Brain microvascular endothelial cell (primary cell): ENCODE results near the gene ZNF486.
"Not testable (repeated sequence)": the region's sequence is repeated elsewhere in the genome, so short reads cannot be mapped to it uniquely, and the experiment has no call there.

Experiments used
- DNase-seq: peaks from one replicate; pipeline ENCODE4 v3.0.0-alpha.2; 2020
- H3K27ac ChIP-seq: fragments of 250-450 bp; sonication (Bioruptor Pico); 2 replicates; pipeline ENCODE4 v1.5.1; 2020; ENCODE audit warnings: mild to moderate bottlenecking, moderate library complexity
- H3K27me3 ChIP-seq: fragments of 250-450 bp; sonication (Bioruptor Pico); replicated peaks from 2 replicates; pipeline ENCODE4 v1.5.1; 2020; ENCODE audit warnings: mild to moderate bottlenecking
- H3K36me3 ChIP-seq: fragments of 250-450 bp; sonication (Bioruptor Pico); replicated peaks from 2 replicates; pipeline ENCODE4 v1.5.1; 2020; ENCODE audit warnings: mild to moderate bottlenecking
- H3K4me3 ChIP-seq: 2 replicates; pipeline ENCODE4 v1.5.1; 2011; ENCODE audit warnings: low read depth, mild to moderate bottlenecking, control low read depth, low read length, moderate library complexity
- in situ Hi-C: cut with HindIII; loops from 2 replicates; pipeline ENCODE4 v1.10.0; 2017; ENCODE audit warnings: low sequenced_read_pairs, low pct_ligation_motif_present
- TF ChIP-seq, protein P1 (sequence below): IDR thresholded peaks from 2 replicates; pipeline ENCODE4 v1.5.1; 2011; ENCODE audit warnings: low read depth, mild to moderate bottlenecking, moderate library complexity, low read length, control low read depth, inconsistent platforms; ENCODE audit errors: missing control alignments

The ZNF486 gene

DNA sequence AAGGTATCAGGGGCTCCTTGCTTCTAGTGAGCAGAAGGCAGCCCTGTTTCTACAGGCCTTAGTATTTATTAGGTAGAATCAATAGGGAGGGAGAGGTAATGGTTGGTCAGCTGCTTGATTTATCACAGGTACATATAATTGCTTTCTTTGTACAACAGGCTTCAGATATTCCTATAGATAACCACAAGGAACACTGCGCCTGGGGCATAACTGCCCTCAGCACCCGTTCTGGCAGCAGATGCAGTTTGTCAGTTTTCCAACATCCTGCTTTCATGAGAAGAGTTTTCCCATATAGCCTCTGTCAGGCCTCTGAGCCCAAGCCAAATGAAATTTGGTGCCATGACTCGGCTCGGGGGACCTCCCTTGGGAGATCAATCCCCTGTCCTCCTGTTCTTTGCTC is 12.4 kb upstream of the ZNF486 start:
- Histone ChIP-seq H3K27ac (no peak overlapping the region), H3K4me3 (no peak overlapping the region), H3K27me3 (no peaks in the 10 kb centered on the region), H3K36me3 (no peaks in the 10 kb centered on the region)
- in situ Hi-C loops = no loop called here
- TF ChIP-seq, protein P1, sequence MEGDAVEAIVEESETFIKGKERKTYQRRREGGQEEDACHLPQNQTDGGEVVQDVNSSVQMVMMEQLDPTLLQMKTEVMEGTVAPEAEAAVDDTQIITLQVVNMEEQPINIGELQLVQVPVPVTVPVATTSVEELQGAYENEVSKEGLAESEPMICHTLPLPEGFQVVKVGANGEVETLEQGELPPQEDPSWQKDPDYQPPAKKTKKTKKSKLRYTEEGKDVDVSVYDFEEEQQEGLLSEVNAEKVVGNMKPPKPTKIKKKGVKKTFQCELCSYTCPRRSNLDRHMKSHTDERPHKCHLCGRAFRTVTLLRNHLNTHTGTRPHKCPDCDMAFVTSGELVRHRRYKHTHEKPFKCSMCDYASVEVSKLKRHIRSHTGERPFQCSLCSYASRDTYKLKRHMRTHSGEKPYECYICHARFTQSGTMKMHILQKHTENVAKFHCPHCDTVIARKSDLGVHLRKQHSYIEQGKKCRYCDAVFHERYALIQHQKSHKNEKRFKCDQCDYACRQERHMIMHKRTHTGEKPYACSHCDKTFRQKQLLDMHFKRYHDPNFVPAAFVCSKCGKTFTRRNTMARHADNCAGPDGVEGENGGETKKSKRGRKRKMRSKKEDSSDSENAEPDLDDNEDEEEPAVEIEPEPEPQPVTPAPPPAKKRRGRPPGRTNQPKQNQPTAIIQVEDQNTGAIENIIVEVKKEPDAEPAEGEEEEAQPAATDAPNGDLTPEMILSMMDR = no peak
- DNase-seq = no peak

DNA sequence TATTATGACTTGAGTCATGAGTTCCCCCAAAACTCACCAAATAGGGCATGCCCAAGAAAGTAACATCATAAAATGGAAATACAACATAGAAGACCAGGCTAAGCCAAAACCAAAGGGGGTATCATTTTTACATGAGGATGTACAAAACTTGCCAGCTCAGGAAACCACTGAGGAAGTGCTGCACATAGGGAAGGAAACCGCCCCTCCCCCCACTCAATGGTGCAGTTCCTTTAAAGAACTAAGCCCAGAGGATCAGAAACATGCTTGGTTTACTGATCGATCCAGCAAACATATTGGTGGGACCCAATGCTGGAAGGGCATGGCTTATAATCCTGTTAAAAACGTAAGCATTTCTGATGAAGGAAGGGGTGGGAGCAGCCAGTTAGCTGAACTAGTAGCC is 4.2 kb upstream of the ZNF486 start:
- Histone ChIP-seq H3K36me3 (no peaks in the 10 kb centered on the region), H3K4me3 (no peak overlapping the region), H3K27me3 (no peaks in the 10 kb centered on the region), H3K27ac (no peak overlapping the region)
- no peak for DNase-seq
- TF ChIP-seq, protein P1 = no peak
- in situ Hi-C loops = no loop called here

GRCh38 chr19:20164456-20164855 is 2.6 kb upstream of the ZNF486 start:
- no peak overlapping the region for H3K27ac ChIP-seq
- in situ Hi-C loops = no loop called here
- TF ChIP-seq, protein P1 = no peak
- H3K36me3 ChIP-seq = no peaks in the 10 kb centered on the region
- no peaks in the 10 kb centered on the region for H3K27me3 ChIP-seq
- DNase-seq = no peak
- no peak overlapping the region for H3K4me3 ChIP-seq

GRCh38 chr19:20165971-20166592 is 932 bp upstream of the ZNF486 start:
- Histone ChIP-seq H3K36me3 (peaks cover under 1% of the 10 kb centered on the region), H3K27ac (no peak overlapping the region), H3K27me3 (no peaks in the 10 kb centered on the region), H3K4me3 (no peak overlapping the region)
- no peak for DNase-seq
- TF ChIP-seq, protein P1 = no peak
- in situ Hi-C loops = no loop called here

DNA sequence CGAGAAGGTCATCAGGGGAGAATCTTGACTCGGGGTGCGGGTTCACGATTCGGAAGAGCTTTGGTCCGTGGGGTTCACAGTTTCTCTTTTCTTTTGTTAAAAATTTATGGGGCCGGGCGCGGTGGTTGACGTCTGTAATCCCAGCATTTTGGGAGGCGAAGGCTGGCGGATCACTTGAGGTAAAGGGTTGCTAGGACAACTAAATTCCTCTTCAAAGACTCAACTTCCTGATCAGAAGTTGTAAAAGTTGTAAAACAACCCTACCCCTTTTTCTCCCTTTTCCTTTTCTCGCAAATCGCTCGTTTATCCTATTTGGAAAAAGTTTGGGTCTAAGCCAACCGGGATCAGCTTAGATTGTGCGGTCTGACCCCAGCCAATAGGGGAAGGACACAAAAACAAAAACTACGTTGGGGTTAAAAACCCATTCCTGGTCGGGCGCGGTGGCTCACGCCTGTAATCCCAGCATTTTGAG is 673 bp downstream of the ZNF486 start:
- in situ Hi-C loops = no loop called here
- no peaks in the 10 kb centered on the region for H3K27me3 ChIP-seq
- peak overlapping the region; percentile 74 for H3K4me3 ChIP-seq
- DNase-seq = peak; percentile 28
- peak overlapping the region; percentile 69 for H3K27ac ChIP-seq
- TF ChIP-seq, protein P1 = no peak
- peaks cover 6% of the 10 kb centered on the region for H3K36me3 ChIP-seq

GRCh38 chr19:20171285-20171684 is 4.3 kb downstream of the ZNF486 start:
- TF ChIP-seq, protein P1 = no peak
- Histone ChIP-seq H3K27me3 (no peaks in the 10 kb centered on the region), H3K36me3 (peaks cover 6% of the 10 kb centered on the region), H3K27ac (no peak overlapping the region), H3K4me3 (no peak overlapping the region)
- in situ Hi-C loops = no loop called here
- DNase-seq = no peak

GRCh38 chr19:20175848-20176247 is 8.8 kb downstream of the ZNF486 start:
- DNase-seq, H3K27ac ChIP-seq, H3K27me3 ChIP-seq, H3K36me3 ChIP-seq, H3K4me3 ChIP-seq, in situ Hi-C loops: not testable (repeated sequence)

GRCh38 chr19:20179956-20180355 is 12.9 kb downstream of the ZNF486 start:
- H3K4me3 ChIP-seq, DNase-seq, H3K27me3 ChIP-seq, H3K27ac ChIP-seq, H3K36me3 ChIP-seq, in situ Hi-C loops: not testable (repeated sequence)
